NCI-H748 (cell line): ENCODE data around the gene ZNF180.
"Not testable (repeated sequence)": the region's sequence is repeated elsewhere in the genome, so short reads cannot be mapped to it uniquely, and the experiment has no call there.

Experiments used
- DNase-seq: peaks from one replicate; lab custom pipeline; 2025; ENCODE audit not compliant: unreplicated experiment; lab: John Stamatoyannopoulos, UW

The ZNF180 gene

DNA sequence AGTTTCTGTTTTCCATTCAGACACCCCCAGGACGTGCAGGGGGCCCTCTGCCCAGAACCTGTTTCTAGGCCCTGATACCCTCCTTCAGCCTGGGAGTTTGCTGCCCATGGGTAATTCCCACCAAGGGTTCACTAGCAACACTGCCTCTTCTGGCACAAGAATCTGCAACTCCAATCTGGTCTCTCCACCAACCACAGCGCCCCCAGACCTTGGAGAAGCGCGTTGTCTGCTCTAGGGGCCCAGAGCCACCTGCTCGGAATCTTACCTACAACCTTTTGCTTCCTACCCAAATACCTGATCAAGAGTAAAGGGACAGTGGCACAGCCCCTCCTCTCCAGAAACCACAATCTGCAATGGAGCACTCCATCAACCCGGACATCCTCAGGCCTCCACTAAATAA is 763 bp downstream of the ZNF180 start:
- DNase-seq: peak; percentile 55

DNA sequence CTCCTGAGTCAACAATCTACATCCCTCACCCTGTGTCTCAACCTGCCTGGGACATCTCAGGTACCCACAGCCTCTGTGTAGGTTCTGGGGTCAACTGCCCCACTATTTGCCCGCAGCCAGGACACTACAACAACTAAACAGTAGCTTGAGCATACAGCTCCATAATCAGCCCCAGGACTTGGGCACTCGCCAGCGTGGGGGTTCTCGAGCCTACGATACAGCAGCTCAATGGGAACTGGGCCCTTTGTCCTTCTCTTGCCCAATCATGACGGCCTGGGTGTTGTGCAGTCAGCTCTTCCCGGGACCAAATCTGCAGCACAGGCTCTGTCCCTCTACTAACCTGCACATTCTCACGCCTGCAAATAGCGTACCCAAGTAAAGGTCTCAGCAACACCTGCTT is 1.3 kb downstream of the ZNF180 start:
- DNase-seq: no peak

DNA sequence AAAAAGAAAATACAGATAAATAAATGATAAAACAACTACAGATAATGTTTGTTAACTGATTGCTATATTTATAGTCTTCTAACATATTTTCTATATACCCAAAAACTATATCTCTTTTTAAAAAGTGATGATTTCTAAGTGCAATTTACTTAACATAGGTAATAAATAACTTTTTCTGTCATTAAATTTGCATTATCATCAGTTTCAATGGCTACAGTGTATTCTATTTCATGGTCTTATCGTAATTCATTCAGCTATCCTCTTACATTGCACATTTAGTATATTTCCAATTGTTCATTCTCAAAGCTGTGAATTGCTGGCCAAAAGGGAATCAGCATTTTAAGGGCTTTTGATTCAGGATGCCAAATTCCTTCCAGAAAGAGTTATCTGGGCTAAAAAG is 3.6 kb downstream of the ZNF180 start:
- DNase-seq: no peak

DNA sequence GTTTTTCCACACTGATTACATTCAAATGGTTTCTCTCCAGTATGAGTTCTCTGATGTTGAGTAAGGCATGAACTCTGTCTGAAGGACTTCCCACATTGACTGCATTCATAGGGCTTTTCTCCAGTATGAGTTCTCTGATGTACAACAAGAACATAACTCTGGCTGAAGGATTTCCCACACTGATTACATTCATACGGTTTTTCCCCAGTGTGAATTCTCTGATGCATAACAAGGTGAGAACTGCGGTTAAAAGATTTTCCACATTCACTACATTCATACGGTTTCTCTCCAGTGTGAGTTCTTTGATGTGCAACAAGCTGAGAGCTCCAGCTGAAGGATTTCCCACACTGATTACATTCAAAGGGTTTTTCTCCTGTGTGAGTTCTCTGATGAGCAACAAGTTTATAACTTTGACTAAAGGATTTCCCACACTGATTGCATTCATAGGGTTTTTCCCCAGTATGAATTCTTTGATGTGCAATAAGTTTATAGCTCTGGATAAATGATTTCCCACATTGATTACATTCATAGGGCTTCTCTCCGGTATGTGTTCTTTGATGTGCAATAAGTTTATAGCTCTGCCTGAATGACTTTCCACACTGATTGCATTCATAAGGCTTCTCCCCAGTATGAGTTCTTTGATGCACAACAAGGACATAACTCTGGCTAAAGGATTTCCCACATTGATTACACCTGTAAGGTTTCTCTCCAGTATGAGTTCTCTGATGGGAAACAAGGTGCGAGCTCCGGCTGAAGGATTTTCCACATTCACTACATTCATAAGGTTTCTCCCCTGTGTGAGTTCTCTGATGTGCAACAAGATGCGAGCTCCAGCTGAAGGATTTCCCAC is 23.5 kb downstream of the ZNF180 start:
- peak; percentile 73 for DNase-seq

DNA sequence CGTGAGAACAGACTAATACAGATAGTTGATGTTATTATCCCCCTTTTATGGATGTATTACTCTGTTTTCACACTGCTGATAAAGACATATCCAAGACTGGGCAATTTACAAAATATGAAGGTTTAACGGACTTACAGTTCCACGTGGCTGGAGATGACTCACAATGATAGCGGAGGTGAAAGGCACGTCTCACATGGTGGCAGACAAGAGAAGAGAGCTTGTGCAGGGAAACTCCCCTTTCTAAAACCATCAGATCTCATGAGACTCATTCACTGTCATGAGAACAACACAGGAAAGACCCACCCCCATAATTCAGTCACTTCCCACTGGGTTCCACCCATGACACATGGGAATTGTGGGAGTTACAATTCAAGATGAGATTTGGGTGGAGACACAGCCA is 31.6 kb downstream of the ZNF180 start:
- not testable (repeated sequence) for DNase-seq

DNA sequence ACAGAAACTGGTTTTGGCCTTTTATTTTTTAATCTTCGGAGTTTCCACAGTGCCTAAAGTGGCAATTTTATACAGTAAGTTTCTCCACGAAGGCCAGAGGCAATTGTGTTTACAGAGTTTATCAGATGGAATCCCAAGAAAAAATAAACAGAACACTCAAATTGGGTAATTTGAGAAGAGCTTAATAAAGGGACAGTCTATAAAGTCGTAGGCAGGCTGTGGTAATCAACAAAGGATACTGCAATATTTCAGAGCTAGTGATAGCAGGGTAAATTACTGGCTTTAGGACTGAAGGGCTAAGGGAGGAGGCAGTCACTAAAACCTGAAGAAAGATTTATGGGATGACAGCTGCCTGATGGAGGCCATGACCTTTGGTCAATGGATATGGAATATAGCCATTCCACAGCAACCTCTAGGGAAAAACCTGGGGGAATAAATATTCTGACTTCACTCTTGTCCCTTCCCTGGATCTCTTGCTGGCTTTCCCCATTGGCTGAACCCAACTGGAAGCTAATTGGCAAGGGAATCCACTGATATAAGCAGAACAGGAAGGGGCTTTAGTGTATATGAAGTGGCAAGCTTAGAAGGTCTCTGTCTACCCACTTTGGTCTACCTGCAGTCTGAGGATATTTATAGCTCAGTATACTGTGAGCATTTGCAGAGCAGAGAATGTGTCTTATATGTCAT is 37.6 kb downstream of the ZNF180 start:
- not testable (repeated sequence) for DNase-seq

DNA sequence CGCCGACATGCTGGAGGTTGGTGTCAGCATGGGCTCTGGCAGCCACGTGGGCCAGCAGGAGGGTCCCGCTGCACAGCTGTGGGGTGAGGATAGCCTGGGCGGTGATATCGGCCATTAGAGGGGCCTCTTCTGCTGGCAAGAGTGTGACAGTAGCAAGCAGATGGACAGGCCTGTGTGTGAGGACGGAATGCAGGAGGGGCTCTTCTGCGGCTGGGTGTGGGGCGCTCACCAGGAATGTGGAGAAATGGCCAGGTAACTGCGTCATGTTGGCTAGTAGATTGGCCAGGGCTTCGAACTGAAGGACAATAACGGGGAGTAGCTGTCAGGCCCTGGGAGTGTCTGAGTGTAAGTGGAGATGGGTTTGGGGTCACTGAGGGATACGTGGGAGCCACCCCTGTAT is 44.3 kb downstream of the ZNF180 start:
- not testable (repeated sequence) for DNase-seq

DNA sequence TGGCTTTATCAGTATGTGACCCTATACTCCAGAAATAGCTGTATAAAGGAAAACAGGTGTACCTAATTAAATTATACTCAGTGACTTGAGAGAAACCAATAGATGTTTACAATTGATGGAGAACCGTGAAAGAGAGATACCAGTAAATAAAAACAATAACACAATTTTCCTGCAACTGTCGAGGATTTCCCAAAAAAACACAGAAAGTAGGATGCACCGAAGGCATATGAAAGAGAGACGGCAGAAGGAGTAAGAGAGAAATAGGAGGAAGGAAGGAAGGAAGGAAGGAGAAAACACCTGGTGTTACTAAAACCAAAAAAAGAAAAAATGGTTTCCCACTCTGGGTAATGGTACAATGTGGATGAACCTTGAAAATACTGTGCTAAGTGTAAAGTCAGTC is 45.2 kb downstream of the ZNF180 start:
- DNase-seq: no peak

DNA sequence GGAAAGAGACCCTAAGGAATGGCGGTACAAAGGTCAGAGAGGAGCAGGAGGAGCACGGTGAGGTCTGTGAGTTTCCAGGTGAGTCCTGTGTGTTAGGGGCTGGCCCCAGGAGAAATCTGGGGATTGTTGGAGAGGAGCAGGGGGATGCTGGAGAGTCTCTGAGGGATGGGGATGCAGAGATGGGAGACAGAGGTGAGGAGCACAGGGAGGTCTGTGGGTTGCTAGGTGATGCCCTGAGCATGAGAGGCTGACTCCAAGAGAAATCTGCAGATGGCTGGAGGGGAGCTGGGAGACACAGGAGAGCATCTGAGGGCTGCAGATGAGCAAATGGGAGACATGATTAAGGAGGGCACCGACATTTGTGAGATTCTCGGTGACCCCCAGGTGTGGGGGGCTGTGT is 48.0 kb downstream of the ZNF180 start:
- no peak for DNase-seq

DNA sequence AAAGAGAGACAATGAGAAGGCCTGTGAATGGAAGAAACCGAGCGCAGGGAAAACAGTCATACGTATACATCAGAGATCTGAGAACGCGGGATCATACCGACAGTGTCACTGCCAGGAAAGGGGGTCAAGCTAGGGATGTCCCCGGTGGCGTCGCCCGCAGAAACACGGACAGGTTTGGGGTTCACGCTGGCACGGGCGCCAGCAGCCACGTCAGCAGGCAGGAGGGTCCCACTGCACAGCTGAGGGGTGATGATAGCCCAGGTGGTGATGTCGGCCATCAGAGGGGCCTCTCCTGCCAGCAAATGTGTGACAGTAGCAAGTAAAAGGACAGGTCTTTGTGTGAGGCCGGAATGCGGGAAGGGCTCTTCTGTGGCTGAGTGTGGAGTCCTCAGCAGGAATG is 48.6 kb downstream of the ZNF180 start:
- no peak for DNase-seq

DNA sequence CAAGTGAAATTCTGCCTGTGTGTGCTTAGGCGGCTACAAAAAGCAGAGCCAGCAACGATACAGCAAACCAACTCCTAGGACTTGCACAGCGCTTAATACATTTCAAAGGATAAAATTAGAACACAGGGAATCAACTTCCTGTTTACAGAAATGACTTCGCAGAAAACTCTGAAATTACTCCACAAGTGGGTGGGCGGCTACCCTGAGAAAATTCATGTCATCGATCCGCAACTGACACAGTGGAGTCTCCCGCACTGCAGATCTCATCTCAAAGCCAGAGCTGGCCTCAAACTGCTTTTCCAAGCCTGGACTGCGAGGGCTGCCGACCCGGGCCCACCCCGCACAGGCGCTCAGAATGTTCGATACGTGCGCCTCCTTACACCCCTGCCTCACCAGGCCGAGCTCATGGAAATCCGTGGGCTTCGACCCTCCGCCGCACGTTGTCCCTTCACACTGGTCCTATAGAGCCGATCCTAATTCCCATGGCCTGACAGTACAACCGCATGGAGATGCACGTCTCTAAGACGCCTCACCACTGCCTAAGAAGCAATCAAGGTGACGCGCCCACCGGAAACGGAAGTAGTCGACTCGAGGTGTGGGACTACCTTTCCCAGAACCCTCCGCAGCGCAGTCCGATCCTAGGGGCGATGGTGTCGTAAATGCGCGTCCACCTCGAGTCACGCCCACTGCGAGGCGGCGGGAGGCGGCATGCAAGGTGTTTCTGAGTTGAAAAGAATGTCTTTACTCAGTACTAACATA is 52.2 kb downstream of the ZNF180 start, which contains the start of gene ZNF229:
Gene ZNF229 (minus strand): TSS at position 557 of the 759 bp plus-strand sequence. CDS start 5,625 bp downstream, outside the sequence.
- peak; percentile 98 for DNase-seq

DNA sequence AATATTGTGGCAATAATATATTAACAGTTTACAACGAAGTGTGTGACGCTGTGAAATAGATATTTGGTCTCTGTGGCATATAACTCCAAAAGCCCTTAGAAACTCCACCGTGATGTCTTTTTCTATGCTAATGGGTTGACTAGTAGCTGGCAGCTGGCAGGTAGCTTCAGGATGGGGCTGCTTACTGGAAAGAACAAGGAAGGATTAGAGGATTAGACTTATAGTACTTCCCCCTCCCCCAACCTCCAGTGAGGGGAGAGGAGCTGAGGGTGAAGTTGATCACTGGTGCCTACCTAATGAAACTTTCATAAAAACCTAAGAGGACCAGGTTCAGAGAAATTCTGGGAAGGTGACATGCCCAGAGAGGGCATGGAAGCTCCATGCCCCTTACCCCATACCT is 61.9 kb downstream of the ZNF180 start:
- DNase-seq: no peak

DNA sequence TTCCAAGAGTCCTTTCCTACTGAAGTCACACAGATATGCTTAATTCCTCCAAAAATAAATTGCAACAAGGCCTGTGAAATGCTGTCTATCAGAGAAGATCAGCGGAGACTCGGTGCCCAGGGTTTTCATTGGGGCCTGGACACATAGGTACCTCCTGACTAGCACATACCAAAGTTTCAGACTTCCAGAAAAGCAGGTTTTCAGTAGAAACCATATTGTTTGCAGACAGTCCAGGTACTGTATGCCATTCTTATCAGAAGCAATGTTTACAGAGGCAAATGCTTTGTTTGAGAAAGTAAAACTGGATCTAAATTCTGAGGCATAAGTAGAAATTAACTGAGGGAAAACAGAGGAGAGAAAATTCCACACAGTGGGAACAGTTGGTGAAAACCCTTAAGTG is 64.9 kb downstream of the ZNF180 start:
- DNase-seq: no peak

DNA sequence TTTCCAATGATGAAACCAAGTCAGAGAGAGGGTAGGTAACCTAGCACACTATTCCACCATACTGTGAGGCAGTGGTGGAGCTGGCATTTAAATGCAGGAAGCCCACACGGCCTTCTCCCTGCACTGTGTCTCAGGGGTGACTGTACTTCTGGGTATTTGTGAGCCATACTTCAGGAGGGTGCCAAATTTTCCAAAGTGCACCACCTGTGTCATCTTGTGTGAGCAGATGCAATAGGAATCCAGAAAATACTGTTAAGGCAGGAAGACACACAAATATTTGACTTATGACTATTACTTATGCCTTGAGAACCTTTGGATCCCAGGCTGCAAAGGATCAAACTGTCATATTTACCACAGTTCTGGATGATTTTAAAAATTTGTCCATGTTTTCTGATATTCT is 69.4 kb downstream of the ZNF180 start:
- no peak for DNase-seq
